ENCODE results near the gene TIMP2.

TIMP2 gene

DNA sequence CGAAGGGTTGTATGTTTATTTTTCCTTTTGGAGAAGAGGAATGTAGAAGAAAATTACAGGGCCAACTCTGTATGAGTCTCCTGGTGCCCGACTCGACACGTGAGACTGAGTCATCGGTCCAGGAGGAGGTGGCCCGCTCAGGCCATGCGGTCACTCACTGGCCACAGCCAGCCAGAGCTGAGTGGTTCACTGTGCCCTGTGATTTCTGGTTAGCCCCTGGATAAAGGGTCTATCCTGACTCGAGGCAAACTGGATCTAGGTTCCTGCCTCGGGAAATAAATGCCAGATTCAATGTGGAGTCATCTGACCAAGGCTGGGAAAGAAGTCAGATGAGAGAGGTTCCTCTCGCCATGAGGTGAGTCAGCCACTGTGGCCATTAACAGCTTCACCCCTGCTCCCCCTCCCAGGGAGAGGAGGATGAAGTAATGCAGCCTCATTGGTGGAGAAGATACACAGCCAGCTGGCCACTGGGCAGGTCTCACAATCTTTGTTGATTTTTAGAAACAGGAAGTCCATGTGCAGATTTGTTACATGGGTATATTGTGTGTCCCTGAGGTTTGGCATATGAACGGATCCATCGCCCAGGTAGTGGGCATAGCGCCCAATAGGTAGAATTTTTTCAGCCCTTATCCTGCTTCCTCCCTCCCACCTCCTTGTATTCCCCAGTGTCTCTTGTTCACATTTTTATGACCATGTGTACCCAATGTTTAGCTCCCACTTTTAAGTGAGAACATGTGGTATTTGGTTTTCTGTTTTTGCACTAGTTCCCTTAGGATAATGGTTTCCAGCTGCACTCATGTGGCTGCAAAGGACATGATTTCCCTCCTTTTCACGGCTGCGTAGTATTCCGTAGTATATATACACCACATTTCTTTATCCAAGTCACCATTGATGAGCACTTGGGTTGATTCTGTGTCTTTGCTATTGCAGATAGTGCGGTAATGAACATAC, 62.8 kb downstream of the TIMP2 start:
- peak; percentile 97 for DNase-seq

- peak; percentile 25 for DNase-seq
These were observed 64.0 kb downstream of the TIMP2 start for GRCh38 chr17:78861229-78861628.

DNA sequence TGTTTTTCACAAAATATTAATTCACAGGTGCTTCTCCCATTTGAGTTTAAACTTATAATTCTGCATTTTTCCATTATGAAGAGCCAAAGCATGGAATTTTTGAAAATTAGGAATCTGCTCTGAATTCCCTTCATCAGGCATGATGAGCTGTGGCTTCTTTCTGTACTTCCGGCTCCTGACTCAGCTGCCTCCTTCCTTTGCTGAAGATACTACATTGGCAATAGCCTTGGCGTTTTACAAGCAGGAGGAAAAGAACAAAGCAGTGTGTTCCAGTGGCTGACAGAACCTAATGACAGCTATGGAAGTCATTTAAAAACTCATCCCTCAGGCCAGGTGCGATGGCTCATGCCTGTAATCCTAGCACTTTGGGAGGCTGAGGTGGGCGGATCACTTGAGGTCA, 66.1 kb downstream of the TIMP2 start:
- DNase-seq: no peak

GRCh38 chr17:78857266-78857665, 67.9 kb downstream of the TIMP2 start:
- no peak for DNase-seq

GRCh38 chr17:78855561-78856165, 69.5 kb downstream of the TIMP2 start:
- no peak for DNase-seq

DNA sequence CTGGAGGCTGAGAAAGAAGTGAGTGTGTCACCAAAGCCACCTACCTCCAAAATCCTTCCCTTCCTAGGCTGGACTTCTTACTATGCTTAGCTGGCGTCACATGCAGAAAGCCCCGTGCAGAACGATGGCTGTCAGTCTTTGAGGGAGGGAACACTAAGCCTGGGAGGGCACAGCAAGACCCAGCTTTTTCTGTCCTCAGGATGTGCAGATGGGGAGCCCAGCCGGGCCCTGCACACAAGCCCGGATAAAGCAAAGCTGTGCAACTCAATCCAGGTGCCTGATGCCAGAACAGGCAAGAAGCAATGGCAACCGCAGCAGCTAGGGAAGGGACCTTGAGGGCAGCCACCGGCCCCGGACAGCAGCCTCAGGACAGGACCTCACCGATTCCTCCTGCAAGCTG, 70.7 kb downstream of the TIMP2 start:
- DNase-seq: no peak

GRCh38 chr17:78853926-78854394, 71.2 kb downstream of the TIMP2 start:
- no peak for DNase-seq

GRCh38 chr17:78852709-78853121, 72.5 kb downstream of the TIMP2 start:
- DNase-seq: no peak

GRCh38 chr17:78849026-78849425, 76.2 kb downstream of the TIMP2 start:
- no peak for DNase-seq

GRCh38 chr17:78847052-78847451, 78.1 kb downstream of the TIMP2 start:
- DNase-seq: no peak

GRCh38 chr17:78844301-78845005, 80.7 kb downstream of the TIMP2 start:
- DNase-seq: no peak

DNA sequence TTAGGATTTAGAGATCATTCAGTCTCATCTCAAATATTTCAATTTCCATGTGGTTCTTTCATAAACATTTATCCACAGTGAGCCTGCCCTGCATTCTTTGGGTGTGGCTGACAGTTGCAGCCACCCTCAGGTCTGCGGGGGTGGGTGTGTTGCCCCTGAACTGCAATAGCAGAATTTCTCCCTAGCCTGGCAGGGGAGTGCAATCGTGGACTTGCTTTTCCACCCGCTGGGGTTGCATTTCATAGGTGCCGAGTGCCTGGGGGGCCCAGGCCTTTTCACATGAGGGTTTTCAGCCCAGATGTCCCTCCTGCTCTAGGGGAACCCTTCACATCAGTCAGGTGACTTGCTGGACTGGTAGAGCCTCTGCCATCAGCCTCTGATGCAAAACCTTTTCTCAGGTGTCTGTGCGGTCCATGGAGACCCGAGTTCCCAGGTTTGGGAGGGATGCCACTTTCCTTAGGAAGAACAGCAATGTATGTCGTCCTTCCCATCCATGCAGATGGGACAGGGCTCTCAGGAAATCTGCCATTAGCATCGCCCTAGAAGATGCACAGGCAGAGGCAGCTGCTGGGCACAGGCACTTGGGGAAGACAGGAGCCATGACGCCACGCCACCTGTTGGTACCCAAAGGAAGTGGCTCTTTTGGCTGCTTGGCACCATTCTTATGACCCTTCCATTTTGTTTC, 82.2 kb downstream of the TIMP2 start:
- DNase-seq: peak; percentile 63

GRCh38 chr17:78840780-78841611, 84.2 kb downstream of the TIMP2 start, which contains the start of gene USP36:
TSS of gene USP36 (minus strand) at chr17:78840814. CDS start at chr17:78836363, 4,451 bp downstream.
- DNase-seq: peak; percentile 99

GRCh38 chr17:78840530-78840779, 84.7 kb downstream of the TIMP2 start:
- DNase-seq: no peak

GRCh38 chr17:78839762-78840529, 85.2 kb downstream of the TIMP2 start:
- peak; percentile 44 for DNase-seq

DNA sequence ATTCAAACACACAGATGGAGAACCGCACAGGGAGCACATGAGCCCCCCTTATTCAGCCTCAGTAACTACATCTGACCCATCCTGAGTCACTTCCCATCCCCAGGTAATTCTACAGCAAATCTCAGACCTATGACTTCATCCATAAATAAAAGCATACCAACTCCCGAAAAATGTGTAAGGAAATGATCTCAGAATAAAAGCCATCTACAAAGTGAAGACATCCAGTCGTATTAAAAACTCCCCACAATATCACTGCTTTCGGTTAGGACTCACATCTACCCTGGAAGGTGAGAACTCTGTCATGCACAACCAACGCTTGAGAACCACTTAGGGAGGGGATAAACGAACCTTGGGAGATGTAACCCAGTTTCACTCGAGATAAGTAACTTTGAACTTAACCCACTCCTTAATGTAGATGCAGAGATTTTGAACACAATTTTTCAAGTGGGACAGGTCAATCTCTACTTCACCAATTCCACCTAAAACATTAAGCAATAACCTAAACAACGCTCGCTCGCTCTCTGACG, 85.9 kb downstream of the TIMP2 start:
- no peak for DNase-seq

- no peak for DNase-seq
These were observed 86.6 kb downstream of the TIMP2 start for GRCh38 chr17:78838574-78839005.

GRCh38 chr17:78836420-78837021, 88.7 kb downstream of the TIMP2 start:
- DNase-seq: no peak

- DNase-seq: no peak
These were observed 90.6 kb downstream of the TIMP2 start for GRCh38 chr17:78834571-78834970.

DNA sequence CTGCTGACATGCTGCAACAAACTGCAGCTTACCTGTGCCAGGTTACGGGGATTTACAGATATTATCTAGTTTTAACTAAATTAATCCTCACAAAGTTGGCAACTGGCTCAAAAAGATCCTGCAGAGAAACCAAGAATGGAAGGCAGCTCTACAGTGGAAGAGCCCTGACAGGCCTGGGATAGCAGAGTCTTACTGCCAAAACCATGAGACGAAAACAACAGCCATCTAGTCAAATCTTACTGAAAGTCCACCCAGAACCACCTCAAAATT, 92.7 kb downstream of the TIMP2 start:
- no peak for DNase-seq

Measured in inflammatory macrophage treated with lipopolysaccharide for 4 hours (primary cell).